Adrenal gland (tissue), 5 donors: Measurements from ENCODE around the gene CPT1A.

Experiments used
- CTCF ChIP-seq, 6 experiments: fragments of 450-650 bp in 4 of 6; fragments of 200-600 bp in 2 of 6; sonication (generic) in 1 of 6; IDR thresholded peaks; 1 replicate in 5 of 6; 2 replicates in 1 of 6; pipeline versions ENCODE4 v1.5.1 to v1.8.0; 2016 to 2021; ENCODE audit warnings: antibody characterized with exemption in 6 of 6, mild to moderate bottlenecking in 2 of 6, moderate library complexity in 1 of 6
- POLR2A ChIP-seq, 2 donors: fragments of 450-650 bp; IDR thresholded peaks; one replicate each; pipeline ENCODE4 v1.6.1; 2017; ENCODE audit warnings: antibody characterized with exemption in 2 of 2, mild to moderate bottlenecking in 2 of 2, moderate library complexity in 1 of 2
- donor health status: DM: no; HTN: no; CAD: no.

- TF ChIP-seq CTCF (IDR thresholded peaks at IDR 0.05) (no peak), POLR2A (IDR thresholded peaks at IDR 0.05) (no peak)
These were observed 22.4 kb downstream of the CPT1A start for GRCh38 chr11:68819362-68819761.
